H1 (cell line): ENCODE data around the gene GRXCR2. TPM values are rescaled to one million over a fixed set of nuclear protein-coding genes. Genes with fewer than 3 reads are reported as not detected.

Experiments used
- CTCF ChIA-PET: fragments of 300-600 bp; sonication (Branson Sonifier 250); formaldehyde crosslinking; loops from one replicate; lab custom pipeline; 2021; ENCODE audit not compliant: partially characterized antibody; lab: Charles Lee
- POLR2A ChIA-PET: fragments of 300-600 bp; sonication (Branson Sonifier 250); formaldehyde crosslinking; loops from one replicate; lab custom pipeline; 2021; ENCODE audit warnings: inconsistent platforms; ENCODE audit not compliant: partially characterized antibody; lab: Charles Lee
- DNase-seq, 2 experiments: peaks; one replicate each; pipeline versions ENCODE4 v3.0.0 to v3.0.0-alpha.2; 2010 to 2022; ENCODE audit warnings: low spot score in 2 of 2, low read depth in 1 of 2, mixed read lengths in 1 of 2
- FAIRE-seq: peaks from 2 replicates; lab custom pipeline; 2011; peaks lifted over from hg19 to GRCh38; lab: Jason Lieb, UNC
- H2AFZ ChIP-seq: 2 replicates; pipeline ENCODE4 v1.8.1; 2012; ENCODE audit warnings: low read length, inconsistent platforms
- H2AK5ac ChIP-seq: 2 replicates; pipeline ENCODE4 v1.6.1; 2013; ENCODE audit warnings: low read depth, low read length
- H2BK120ac ChIP-seq: replicated peaks from 2 replicates; pipeline ENCODE3; 2013; ENCODE audit warnings: low read depth, low read length, inconsistent platforms
- H2BK12ac ChIP-seq: 2 replicates; pipeline ENCODE4 v1.6.1; 2013; ENCODE audit warnings: low read depth, low read length
- H2BK15ac ChIP-seq: 2 replicates; pipeline ENCODE4 v1.6.1; 2013; ENCODE audit warnings: low read length
- H2BK20ac ChIP-seq: 2 replicates; pipeline ENCODE4 v1.6.1; 2013; ENCODE audit warnings: low read length
- H2BK5ac ChIP-seq: 2 replicates; pipeline ENCODE4 v1.6.1; 2013; ENCODE audit warnings: low read depth, low read length
- H3K14ac ChIP-seq: 2 replicates; pipeline ENCODE4 v1.6.1; 2013; ENCODE audit warnings: inconsistent platforms; ENCODE audit not compliant: insufficient read length
- H3K18ac ChIP-seq: 2 replicates; pipeline ENCODE4 v1.6.1; 2013; ENCODE audit warnings: low read length; ENCODE audit errors: extremely low read depth
- H3K23ac ChIP-seq: 2 replicates; pipeline ENCODE4 v1.6.1; 2013; ENCODE audit warnings: inconsistent platforms; ENCODE audit not compliant: insufficient read length
- H3K23me2 ChIP-seq: 2 replicates; pipeline ENCODE4 v1.6.1; 2013; ENCODE audit warnings: low read depth, low read length
- H3K27ac ChIP-seq: 2 replicates; pipeline ENCODE4 v1.6.1; 2011; ENCODE audit warnings: low read depth, low read length, inconsistent platforms
- H3K27me3 ChIP-seq, 4 experiments: replicated peaks in 1 of 4; 1 replicate in 1 of 4; 2 replicates in 3 of 4; pipeline versions ENCODE4 v1.6.1 to v1.8.1; 2011 to 2013; ENCODE audit warnings: low read length in 3 of 4, mild to moderate bottlenecking in 3 of 4, inconsistent platforms in 2 of 4, mixed read lengths in 2 of 4, moderate library complexity in 1 of 4; ENCODE audit not compliant: control insufficient read depth in 3 of 4, insufficient read depth in 3 of 4; ENCODE audit errors: extremely low read depth in 1 of 4
- H3K36me3 ChIP-seq, 4 experiments: 2 replicates each; pipeline versions ENCODE4 v1.6.1 to v1.8.1; 2011 to 2013; ENCODE audit warnings: mild to moderate bottlenecking in 4 of 4, low read length in 3 of 4, moderate library complexity in 2 of 4, control low read depth in 1 of 4, inconsistent platforms in 1 of 4; ENCODE audit not compliant: insufficient read depth in 4 of 4, control insufficient read depth in 2 of 4
- H3K4ac ChIP-seq: replicated peaks from 2 replicates; pipeline ENCODE3; 2013; ENCODE audit warnings: low read length, low read depth, mixed read lengths, inconsistent platforms; ENCODE audit not compliant: insufficient read length
- H3K4me1 ChIP-seq, 4 experiments: replicated peaks in 1 of 4; 1 replicate in 1 of 4; 2 replicates in 3 of 4; pipeline versions ENCODE4 v1.6.1 to v1.8.1; 2011 to 2013; ENCODE audit warnings: low read length in 3 of 4, inconsistent platforms in 2 of 4, mixed read lengths in 1 of 4; ENCODE audit not compliant: insufficient read depth in 4 of 4, control insufficient read depth in 3 of 4
- H3K4me2 ChIP-seq, 2 experiments: 2 replicates each; pipeline versions ENCODE4 v1.6.1 to v1.8.1; 2011 to 2013; ENCODE audit warnings: low read depth in 2 of 2, low read length in 2 of 2, control low read depth in 1 of 2, inconsistent platforms in 1 of 2, mild to moderate bottlenecking in 1 of 2; ENCODE audit not compliant: insufficient read depth in 1 of 2
- H3K4me3 ChIP-seq, 4 experiments: fragments of 200-600, 300-600 bp in 1 of 4; sonication (generic), shearing (Covaris generic), sonication (Bioruptor Twin) in 1 of 4; 2 replicates each; pipeline versions ENCODE4 v1.5.1 to v1.8.1; 2011 to 2016; ENCODE audit warnings: low read length in 4 of 4, low read depth in 3 of 4, control low read depth in 2 of 4, inconsistent platforms in 2 of 4, mild to moderate bottlenecking in 2 of 4, mixed read lengths in 1 of 4, moderate library complexity in 1 of 4; ENCODE audit not compliant: insufficient read depth in 2 of 4; ENCODE audit errors: extremely low read depth in 1 of 4
- H3K56ac ChIP-seq: replicated peaks from 2 replicates; pipeline ENCODE3; 2013; ENCODE audit warnings: low read depth, mild to moderate bottlenecking, mixed read lengths, low read length, inconsistent platforms; ENCODE audit not compliant: insufficient read length
- H3K79me1 ChIP-seq: 2 replicates; pipeline ENCODE4 v1.6.1; 2013; ENCODE audit warnings: low read depth, low read length, control low read depth
- H3K79me2 ChIP-seq, 2 experiments: 2 replicates each; pipeline versions ENCODE4 v1.6.1 to v1.8.1; 2012 to 2013; ENCODE audit warnings: low read length in 2 of 2, mild to moderate bottlenecking in 2 of 2, inconsistent platforms in 1 of 2; ENCODE audit not compliant: insufficient read depth in 2 of 2, control insufficient read depth in 1 of 2
- H3K9ac ChIP-seq, 4 experiments: replicated peaks in 1 of 4; 1 replicate in 1 of 4; 2 replicates in 3 of 4; pipeline versions ENCODE4 v1.6.1 to v1.8.1; 2011 to 2013; ENCODE audit warnings: low read depth in 3 of 4, low read length in 3 of 4, control low read depth in 2 of 4, mild to moderate bottlenecking in 2 of 4, moderate library complexity in 2 of 4, inconsistent platforms in 1 of 4; ENCODE audit errors: extremely low read depth in 1 of 4
- H3K9me3 ChIP-seq, 2 experiments: 2 replicates each; pipeline versions ENCODE4 v1.6.1 to v1.8.1; 2012 to 2013; ENCODE audit warnings: mild to moderate bottlenecking in 2 of 2, moderate library complexity in 2 of 2, control low read depth in 1 of 2, inconsistent platforms in 1 of 2, low read depth in 1 of 2, low read length in 1 of 2, mixed read lengths in 1 of 2; ENCODE audit not compliant: insufficient read depth in 2 of 2
- H4K20me1 ChIP-seq, 2 experiments: replicated peaks in 1 of 2; 2 replicates each; pipeline versions ENCODE3 to v1.8.1; 2011 to 2013; ENCODE audit warnings: inconsistent platforms in 2 of 2, low read length in 2 of 2, mild to moderate bottlenecking in 1 of 2; ENCODE audit not compliant: insufficient read depth in 2 of 2, control insufficient read depth in 1 of 2
- H4K5ac ChIP-seq: 2 replicates; pipeline ENCODE4 v1.6.1; 2013; ENCODE audit warnings: low read length, low read depth, mixed read lengths, inconsistent platforms; ENCODE audit not compliant: insufficient read length
- H4K8ac ChIP-seq: 2 replicates; pipeline ENCODE4 v1.8.0; 2013; ENCODE audit warnings: mild to moderate bottlenecking, moderate library complexity, low read length, inconsistent platforms; ENCODE audit not compliant: insufficient read depth; ENCODE audit errors: extremely low read depth
- H4K91ac ChIP-seq: replicated peaks from 2 replicates; pipeline ENCODE3; 2013; ENCODE audit warnings: low read length, mixed read lengths, inconsistent platforms; ENCODE audit not compliant: insufficient read length
- WGBS, 2 experiments: shearing (Covaris generic) in 1 of 2; methylation state at CpG; one replicate each; pipeline versions ENCODE4 v1.1.6 to v1.1.7; 2013 to 2015; ENCODE audit warnings: low lambda C conversion rate in 2 of 2, mixed read lengths in 2 of 2, inconsistent platforms in 1 of 2, low coverage in 1 of 2, missing lambda C conversion rate in 1 of 2; ENCODE audit not compliant: insufficient replicate concordance in 2 of 2, insufficient coverage in 1 of 2, insufficient read length in 1 of 2; ENCODE audit errors: extremely low coverage in 1 of 2, missing lambda C conversion rate in 1 of 2; 5-methylcytosine and 5-hydroxymethylcytosine counted together
- polyA plus RNA-seq, 7 experiments: library from polyadenylated mRNA; depleted of rRNA in 3 of 7; stranded (reverse) in 5 of 7; unstranded in 2 of 7; fragments of >200 nt in 5 of 7; fragments of 200-250 nt in 2 of 7; gene quantifications; 1 replicate in 5 of 7; 2 replicates in 1 of 7; 4 replicates in 1 of 7; pipeline versions ENCODE4 v1.2.1 to v1.2.3, GENCODE V29; 2011 to 2013; ENCODE audit warnings: missing spikeins in 2 of 7, mixed read lengths in 2 of 7
- total RNA-seq: library from RNA; stranded (reverse); fragmentation: NEBNext Ultra II Directional; extraction: Animal tissue kit (Norgen Biotek cat#: 25700); gene quantifications from 2 replicates; pipeline ENCODE4 v1.2.1, GENCODE V29; 2021

GRXCR2 gene
- total and polyA plus RNA-seq, 2 of the 8 experiments (the other 6 are each of a cell fraction or from before 2014, with no cell fraction given): not detected

GRCh38 chr5:145859453-145859852 is 13.4 kb downstream of the GRXCR2 start:
- Histone ChIP-seq H4K5ac (no peak overlapping the region), H3K23ac (no peak overlapping the region), H2BK20ac (no peak overlapping the region), H3K79me1 (no peaks in the 10 kb centered on the region), H2BK15ac (no peak overlapping the region), H2AFZ (no peak overlapping the region), H2BK120ac (no peak overlapping the region), H3K9me3 (no peaks in the 10 kb centered on the region), H3K18ac (no peak overlapping the region), H3K23me2 (peaks cover 2% of the 10 kb centered on the region; the same call in 1 of the 2 replicates), H2AK5ac (no peak overlapping the region), H3K79me2 (no peaks in the 10 kb centered on the region), H3K4me1 (peaks cover 3 to 5% (median 3%) of the 10 kb centered on the region in 4 experiments; a peak in 5 of 7 replicates), H3K36me3 (no peaks in the 10 kb centered on the region), H3K27ac (no peak overlapping the region), H3K4me3 (no peak overlapping the region), H3K27me3 (no peaks in the 10 kb centered on the region), H4K20me1 (no peaks in the 10 kb centered on the region), H3K14ac (no peak overlapping the region), H4K91ac (no peak overlapping the region), H3K4ac (no peak overlapping the region), H2BK5ac (no peak overlapping the region), H3K56ac (no peak overlapping the region), H3K4me2 (no peak overlapping the region), H2BK12ac (no peak overlapping the region), H4K8ac (no peak overlapping the region), H3K9ac (no peak overlapping the region)
- ChIA-PET POLR2A (no interaction called here), CTCF (interaction anchor here (0.5 to 3.3 kb wide), 15 partner anchors 8 to 525 kb away, joined by 3 to 15 read pairs (median 4); partner anchors contain the start of gene PRELID2)
- DNase-seq (no peak), FAIRE-seq (no peak)
- WGBS, 2 experiments: 86% methylated on average over 6 of the region's 6 CpGs; no CpG with 5 or more reads in 1 of the 2 experiments
